ENCODE results near the gene SPA17.
A peak's percentile ranks its signal among the peaks of the same experiment; 100 is the strongest.

Gene SPA17

GRCh38 chr11:124724979-124725718, 51.4 kb downstream of the SPA17 start:
- DNase-seq (ENCODE audit: low read depth in 2 of 2) = no peak

- DNase-seq (ENCODE audit: low read depth in 2 of 2) = no peak
Measured at GRCh38 chr11:124725719-124726105, 52.0 kb downstream of the SPA17 start.

- no peak for DNase-seq (ENCODE audit: low read depth in 2 of 2)
Measured at GRCh38 chr11:124727474-124727873, 53.8 kb downstream of the SPA17 start.

GRCh38 chr11:124728134-124728533, 54.4 kb downstream of the SPA17 start:
- DNase-seq (ENCODE audit: low read depth in 2 of 2) = no peak

- no peak for DNase-seq (ENCODE audit: low read depth in 2 of 2)
Measured at GRCh38 chr11:124729571-124729970, 55.9 kb downstream of the SPA17 start.

- no peak for DNase-seq (ENCODE audit: low read depth in 2 of 2)
Measured at GRCh38 chr11:124732230-124732629, 58.5 kb downstream of the SPA17 start.

GRCh38 chr11:124736736-124737135, 63.0 kb downstream of the SPA17 start:
- no peak for DNase-seq (ENCODE audit: low read depth in 2 of 2)

DNA sequence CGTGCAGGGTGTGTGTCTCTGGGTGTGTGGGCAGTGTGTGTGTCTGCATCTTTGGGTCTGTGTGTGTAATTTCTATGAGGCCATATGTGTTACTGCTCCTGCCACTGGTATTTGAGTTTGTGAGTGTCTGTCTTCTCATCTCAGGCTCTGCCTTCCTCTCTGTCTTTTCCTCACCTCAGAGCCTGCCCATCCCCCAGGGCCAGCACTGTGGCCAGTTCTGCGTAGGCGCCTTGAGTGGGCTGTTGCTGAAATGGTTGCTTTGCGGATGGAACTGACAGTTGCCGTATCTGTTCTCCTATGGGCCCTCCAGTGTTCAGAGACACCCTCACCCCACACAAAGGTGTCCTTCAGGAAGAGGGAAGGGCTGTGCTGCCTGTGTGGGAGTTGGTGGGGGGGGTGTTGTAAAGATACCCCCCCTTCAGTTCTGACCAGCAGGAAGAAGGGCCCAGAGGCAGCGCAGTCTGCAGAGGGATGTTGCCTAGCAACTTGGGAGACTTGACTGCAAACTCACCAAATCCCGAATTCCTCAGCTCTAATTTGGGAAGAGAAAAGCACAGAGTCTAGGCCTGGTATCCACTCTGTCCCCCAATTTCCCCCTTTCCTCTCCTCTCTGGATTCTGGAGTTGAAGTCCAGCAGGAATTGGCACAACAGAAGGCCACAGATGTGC, 64.1 kb downstream of the SPA17 start:
- no peak for DNase-seq (ENCODE audit: low read depth in 2 of 2)

- DNase-seq (ENCODE audit: low read depth in 2 of 2) = no peak
Measured at GRCh38 chr11:124738713-124739478, 65.2 kb downstream of the SPA17 start.

DNA sequence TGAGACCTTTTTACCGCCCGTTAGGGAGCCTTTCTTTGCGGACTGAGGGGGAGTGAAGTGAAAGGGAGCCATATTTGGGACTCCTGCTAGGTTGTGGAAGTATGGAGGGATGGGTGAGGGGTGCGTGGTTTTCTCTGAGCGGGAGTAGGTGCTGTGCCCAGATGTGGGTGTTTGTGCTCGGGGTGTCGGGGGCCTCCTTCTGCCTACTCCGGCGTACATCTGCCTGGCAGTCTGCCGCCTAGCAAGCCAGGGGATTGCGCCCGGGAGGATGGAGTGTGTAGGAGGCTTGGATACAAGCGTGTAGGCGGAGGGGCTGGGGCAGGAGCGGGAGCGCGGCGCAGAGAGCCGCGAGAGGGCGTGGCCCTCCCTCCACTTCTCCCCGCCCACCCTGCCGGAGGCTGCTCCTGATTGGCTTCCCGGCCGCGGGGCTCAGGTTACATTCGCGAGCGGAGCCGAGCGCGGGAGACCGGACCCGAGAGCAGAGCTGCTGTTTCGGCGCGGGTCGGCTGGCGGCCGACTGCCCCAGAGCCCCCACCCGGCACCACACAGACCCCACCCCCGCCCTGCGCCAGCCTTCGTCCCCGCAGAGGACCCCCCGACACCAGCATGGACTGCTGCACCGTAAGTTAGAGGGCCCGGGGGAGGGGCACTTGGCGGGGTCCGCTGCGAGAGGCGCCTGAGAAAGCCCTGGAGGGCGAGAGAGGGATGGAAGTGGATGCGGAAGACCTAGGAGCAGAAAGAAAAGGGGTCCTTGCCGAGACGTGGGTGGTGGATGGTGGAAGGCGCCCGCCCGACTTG, 66.0 kb downstream of the SPA17 start, which contains the start of gene NRGN:
TSS of gene NRGN (plus strand) at position 464 of the 798 bp plus-strand sequence. CDS start at position 607, 143 bp downstream.
- peak; percentile 64 to 85 for DNase-seq (ENCODE audit: low read depth in 2 of 2)

GRCh38 chr11:124740277-124740882, 66.7 kb downstream of the SPA17 start:
- DNase-seq (ENCODE audit: low read depth in 2 of 2) = no peak

GRCh38 chr11:124742555-124742954, 68.9 kb downstream of the SPA17 start:
- DNase-seq (ENCODE audit: low read depth in 2 of 2) = no peak

DNA sequence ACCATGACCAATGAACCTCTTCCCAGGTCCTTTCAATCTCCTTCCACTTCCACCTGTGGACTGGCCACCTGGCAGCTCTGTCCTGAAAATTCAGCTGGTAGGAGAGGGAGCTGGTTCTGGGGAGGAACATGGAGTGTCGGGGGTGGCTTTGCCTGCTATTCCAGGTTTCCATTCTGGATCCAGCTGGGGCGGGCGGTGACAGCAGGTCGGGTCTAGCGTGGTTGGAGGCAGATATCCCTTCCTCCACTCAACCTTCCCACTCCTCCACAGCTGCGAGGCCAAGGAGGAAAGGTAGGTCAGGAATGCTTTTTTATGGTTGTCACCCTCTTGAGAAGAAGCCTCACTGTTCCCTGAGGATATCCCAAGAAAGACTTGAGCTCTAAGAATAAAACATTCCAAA, 69.3 kb downstream of the SPA17 start:
- DNase-seq (ENCODE audit: low read depth in 2 of 2) = no peak

- DNase-seq (ENCODE audit: low read depth in 2 of 2) = no peak
Measured at GRCh38 chr11:124745270-124745834, 71.6 kb downstream of the SPA17 start.

DNA sequence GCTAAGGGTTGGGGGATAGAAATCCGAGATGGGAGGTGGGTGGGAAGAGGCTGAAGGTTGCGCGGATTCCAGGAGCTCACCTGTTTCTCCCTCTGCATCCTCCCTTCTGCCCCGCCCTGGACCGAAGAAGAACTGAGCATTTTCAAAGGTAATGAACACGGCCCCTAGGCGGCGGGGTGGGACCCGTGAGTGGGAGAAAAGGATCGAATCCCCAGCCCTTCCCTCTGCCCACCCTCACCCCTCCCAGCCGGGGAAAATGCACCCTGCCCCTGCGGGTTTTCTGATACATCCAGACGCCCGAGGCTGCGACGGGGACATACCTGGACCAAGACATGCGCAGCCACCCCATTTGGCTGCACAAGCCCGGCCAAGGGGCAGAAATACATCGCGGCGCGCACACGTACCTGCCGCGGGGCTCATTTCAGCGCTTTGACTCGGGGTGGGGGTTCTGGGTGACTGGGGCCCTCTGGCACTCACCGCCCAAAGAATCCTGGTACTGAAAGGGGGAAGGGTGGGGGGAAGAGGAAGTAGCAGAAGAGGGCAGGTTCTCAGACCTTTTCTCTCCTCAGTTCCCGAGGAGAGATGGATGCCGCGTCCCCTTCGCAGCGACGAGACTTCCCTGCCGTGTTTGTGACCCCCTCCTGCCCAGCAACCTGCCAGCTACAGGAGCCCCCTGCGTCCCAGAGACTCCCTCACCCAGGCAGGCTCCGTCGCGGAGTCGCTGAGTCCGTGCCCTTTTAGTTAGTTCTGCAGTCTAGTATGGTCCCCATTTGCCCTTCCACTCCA, 72.3 kb downstream of the SPA17 start:
- no peak for DNase-seq (ENCODE audit: low read depth in 2 of 2)

- peak; percentile 56 to 66 for DNase-seq (ENCODE audit: low read depth in 2 of 2)
Measured at GRCh38 chr11:124746621-124747243, 73.0 kb downstream of the SPA17 start.
